ENCODE data around the gene ZNF469. TPM values are rescaled to one million over a fixed set of nuclear protein-coding genes. Genes with fewer than 3 reads are reported as not detected.

ZNF469 gene
- polyA plus RNA-seq, 1 donor (not counting 4 experiments of a cell fraction or from before 2014, with no cell fraction given), result not detected

GRCh38 chr16:88381820-88382451, 823 bp upstream of the ZNF469 start:
- no peaks in the 10 kb centered on the region for H3K4me1 ChIP-seq (ENCODE audit: control insufficient read depth, extremely low read depth, insufficient read depth, low read length)
- H3K9me3 ChIP-seq (ENCODE audit: control insufficient read depth, low read depth, low read length), result peaks cover 5% of the 10 kb centered on the region
- no peaks in the 10 kb centered on the region for H3K79me2 ChIP-seq (ENCODE audit: control insufficient read depth, insufficient read depth, low read length)
- dilution Hi-C loops (cut with MboI; ENCODE audit: extremely low pct_ligation_motif_present, low sequenced_read_pairs), result no loop called here
- H3K4me3 ChIP-seq (ENCODE audit: control insufficient read depth in 2 of 3, extremely low read depth in 1 of 3, insufficient read depth in 2 of 3, low read depth in 1 of 3, low read length in 3 of 3), result no peak overlapping the region
- TF ChIP-seq CTCF (optimal IDR thresholded peaks at IDR 0.05 in 1 of 3, IDR thresholded peaks at IDR 0.05 in 1 of 3, conservative IDR thresholded peaks at IDR 0.05 in 1 of 3; ENCODE audit: extremely low read depth in 1 of 3, insufficient read depth in 2 of 3, low read length in 3 of 3), result no peak
- TF ChIP-seq EZH2 (IDR thresholded peaks at IDR 0.05; ENCODE audit: low read length), result no peak
- no peaks in the 10 kb centered on the region for H4K20me1 ChIP-seq (ENCODE audit: control insufficient read depth, extremely low read depth, insufficient read depth, low read length)
- H3K4me2 ChIP-seq (ENCODE audit: control insufficient read depth, extremely low read depth, insufficient read depth, low read depth, low read length), result no peak overlapping the region
- H3K27ac ChIP-seq (ENCODE audit: control insufficient read depth, insufficient read depth, low read length), result no peak overlapping the region
- DNase-seq (ENCODE audit: low read depth, low spot score), result no peak
- FAIRE-seq, result no peak
- no peak overlapping the region for H2AFZ ChIP-seq (ENCODE audit: control insufficient read depth, low read length)
- no peaks in the 10 kb centered on the region for H3K36me3 ChIP-seq (ENCODE audit: control insufficient read depth in 2 of 2, extremely low read depth in 1 of 2, insufficient read depth in 2 of 2, low read length in 2 of 2)
- H3K9ac ChIP-seq (ENCODE audit: control insufficient read depth, extremely low read depth, insufficient read depth, low read length), result no peak overlapping the region
- no peaks in the 10 kb centered on the region for H3K9me1 ChIP-seq (ENCODE audit: control insufficient read depth, extremely low read depth, insufficient read depth, low read length)
- peaks cover 40% of the 10 kb centered on the region for H3K27me3 ChIP-seq (ENCODE audit: control insufficient read depth, extremely low read depth, insufficient read depth, low read length)

GRCh38 chr16:88383401-88384221, 852 bp downstream of the ZNF469 start:
- Histone ChIP-seq H3K4me1 (ENCODE audit: control insufficient read depth, extremely low read depth, insufficient read depth, low read length) (no peaks in the 10 kb centered on the region), H2AFZ (ENCODE audit: control insufficient read depth, low read length) (no peak overlapping the region), H3K4me2 (ENCODE audit: control insufficient read depth, extremely low read depth, insufficient read depth, low read depth, low read length) (peak overlapping the region; percentile 22), H3K9me3 (ENCODE audit: control insufficient read depth, low read depth, low read length) (peaks cover 5% of the 10 kb centered on the region), H4K20me1 (ENCODE audit: control insufficient read depth, extremely low read depth, insufficient read depth, low read length) (no peaks in the 10 kb centered on the region), H3K4me3 (ENCODE audit: control insufficient read depth in 2 of 3, extremely low read depth in 1 of 3, insufficient read depth in 2 of 3, low read depth in 1 of 3, low read length in 3 of 3) (no peak overlapping the region), H3K36me3 (ENCODE audit: control insufficient read depth in 2 of 2, extremely low read depth in 1 of 2, insufficient read depth in 2 of 2, low read length in 2 of 2) (no peaks in the 10 kb centered on the region), H3K9me1 (ENCODE audit: control insufficient read depth, extremely low read depth, insufficient read depth, low read length) (no peaks in the 10 kb centered on the region), H3K27me3 (ENCODE audit: control insufficient read depth, extremely low read depth, insufficient read depth, low read length) (peaks cover 47% of the 10 kb centered on the region), H3K27ac (ENCODE audit: control insufficient read depth, insufficient read depth, low read length) (no peak overlapping the region), H3K79me2 (ENCODE audit: control insufficient read depth, insufficient read depth, low read length) (no peaks in the 10 kb centered on the region), H3K9ac (ENCODE audit: control insufficient read depth, extremely low read depth, insufficient read depth, low read length) (no peak overlapping the region)
- dilution Hi-C loops (cut with MboI; ENCODE audit: extremely low pct_ligation_motif_present, low sequenced_read_pairs), result no loop called here
- peak; percentile 93 for TF ChIP-seq EZH2 (IDR thresholded peaks at IDR 0.05; ENCODE audit: low read length)
- peak in 2 of 3 experiments; percentile 50 to 65 for TF ChIP-seq CTCF (optimal IDR thresholded peaks at IDR 0.05 in 1 of 3, IDR thresholded peaks at IDR 0.05 in 1 of 3, conservative IDR thresholded peaks at IDR 0.05 in 1 of 3; ENCODE audit: extremely low read depth in 1 of 3, insufficient read depth in 2 of 3, low read length in 3 of 3)
- FAIRE-seq, result no peak
- DNase-seq (ENCODE audit: low read depth, low spot score), result no peak
